Activated naive CD4-positive, alpha-beta T cell treated with anti-CD3 and anti-CD28 coated beads, Interleukin-2, amount 10 ng/mL, durations not matched to agents 7 days and 5 days (primary cell): ENCODE results near the gene ZNF771.
A peak's percentile ranks its signal among the peaks of the same experiment; 100 is the strongest.

Experiments used
- CTCF ChIA-PET: fragments of 350-600 bp; sonication (Branson Sonifier 250); formaldehyde crosslinking; loops from one replicate; lab custom pipeline; 2021; ENCODE audit warnings: antibody characterized with exemption; lab: Charles Lee
- DNase-seq: peaks from one replicate; pipeline ENCODE4 v3.0.0-alpha.2; 2020
- H3K27ac Mint-ChIP-seq: one replicate; pipeline ENCODE4 v1.8.0; 2021; ENCODE audit warnings: mild to moderate bottlenecking, moderate library complexity, mixed read lengths
- H3K27me3 Mint-ChIP-seq: one replicate; pipeline ENCODE4 v1.8.0; 2021; ENCODE audit warnings: mild to moderate bottlenecking, mixed read lengths
- H3K36me3 Mint-ChIP-seq: one replicate; pipeline ENCODE4 v1.8.0; 2021; ENCODE audit warnings: mixed read lengths
- H3K4me1 Mint-ChIP-seq: one replicate; pipeline ENCODE4 v1.8.0; 2021; ENCODE audit warnings: mixed read lengths
- H3K4me3 Mint-ChIP-seq: one replicate; pipeline ENCODE4 v1.8.0; 2021; ENCODE audit warnings: mild to moderate bottlenecking, moderate library complexity, mixed read lengths
- H3K9me3 Mint-ChIP-seq: one replicate; pipeline ENCODE4 v1.8.0; 2021; ENCODE audit warnings: mixed read lengths

Gene ZNF771

DNA sequence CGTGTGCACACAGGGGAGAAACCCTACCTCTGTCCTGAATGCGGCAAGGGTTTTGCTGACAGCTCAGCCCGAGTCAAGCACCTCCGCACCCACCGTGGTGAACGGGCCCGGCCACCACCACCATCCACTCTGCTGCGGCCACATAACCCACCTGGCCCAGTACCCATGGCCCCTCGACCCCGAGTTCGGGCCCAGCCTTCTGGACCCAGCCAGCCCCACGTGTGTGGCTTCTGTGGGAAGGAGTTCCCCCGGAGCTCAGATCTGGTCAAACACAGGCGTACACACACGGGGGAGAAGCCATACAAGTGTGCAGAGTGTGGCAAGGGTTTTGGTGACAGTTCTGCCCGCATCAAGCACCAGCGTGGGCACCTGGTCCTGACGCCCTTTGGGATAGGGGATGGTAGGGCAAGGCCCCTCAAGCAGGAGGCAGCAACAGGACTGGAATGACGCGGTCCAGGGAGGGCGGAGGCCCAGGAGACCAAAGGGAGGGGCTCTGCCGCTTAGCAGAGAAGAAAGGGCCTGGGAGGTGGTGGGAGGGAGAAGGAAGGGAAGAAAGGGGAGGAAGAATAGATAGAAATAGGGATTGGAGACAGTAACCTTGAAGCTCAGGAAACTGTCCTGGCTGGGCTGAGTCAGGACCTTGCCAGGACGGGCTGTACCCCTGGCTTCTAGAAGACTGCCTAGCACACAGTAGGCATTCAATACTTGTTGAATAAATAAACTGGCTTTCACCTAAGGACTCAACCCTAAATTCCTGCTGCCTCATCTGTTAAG is 8.6 kb upstream of the ZNF771 start:
- Mint-ChIP-seq H3K27me3 (peaks cover 24% of the 10 kb centered on the region), H3K36me3 (peaks cover 24% of the 10 kb centered on the region), H3K27ac (no peak overlapping the region), H3K4me1 (peaks cover 48% of the 10 kb centered on the region), H3K9me3 (no peaks in the 10 kb centered on the region), H3K4me3 (peak overlapping the region; percentile 49)
- DNase-seq: no peak
- CTCF ChIA-PET: interaction anchor here (1.6 kb wide), 1 partner anchor 11 kb away, joined by 7 read pairs; no protein-coding TSS in a partner anchor

DNA sequence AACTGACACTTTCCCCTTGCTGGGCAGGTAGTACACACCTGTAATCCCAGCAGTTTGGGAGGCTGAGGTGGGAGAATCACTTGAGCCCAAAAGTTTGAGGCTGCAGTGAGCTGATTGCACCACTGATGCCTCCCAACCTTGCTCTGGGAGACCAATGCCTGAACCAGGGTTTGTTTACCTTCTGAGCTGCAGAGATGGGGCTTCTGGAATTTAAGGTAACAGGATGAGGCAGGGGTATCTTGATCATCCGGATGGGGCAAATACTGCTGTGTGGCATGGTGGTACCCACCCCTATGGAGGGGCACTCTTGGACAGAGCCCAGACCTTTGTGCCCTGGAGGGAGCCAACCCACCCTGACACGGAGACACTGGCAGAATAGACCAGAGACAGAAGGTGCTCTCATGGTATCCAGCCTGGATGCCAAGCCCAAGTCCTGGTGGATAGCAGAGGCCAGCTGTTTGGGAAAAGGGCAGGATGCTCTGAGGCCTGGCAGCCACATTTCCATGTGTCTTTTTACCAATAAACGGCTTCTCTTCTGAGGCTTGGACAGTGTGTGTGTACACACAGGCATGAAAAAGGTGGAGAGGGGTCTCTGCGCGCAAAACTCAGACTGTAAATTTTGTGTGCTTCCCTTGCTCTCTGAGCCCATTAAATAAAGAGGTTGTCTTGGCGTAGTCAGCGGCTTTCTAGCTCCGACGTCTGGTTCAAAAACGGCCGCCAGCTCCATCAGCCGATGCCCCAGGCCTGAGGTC is 7.8 kb upstream of the ZNF771 start:
- no peaks in the 10 kb centered on the region for H3K9me3 Mint-ChIP-seq
- DNase-seq: no peak
- H3K27ac Mint-ChIP-seq: peak overlapping the region; percentile 42
- H3K36me3 Mint-ChIP-seq: peaks cover 24% of the 10 kb centered on the region
- H3K4me1 Mint-ChIP-seq: peaks cover 41% of the 10 kb centered on the region
- peak overlapping the region; percentile 78 for H3K4me3 Mint-ChIP-seq
- CTCF ChIA-PET: interaction anchor here (1.6 kb wide), 1 partner anchor 10 kb away, joined by 7 read pairs; no protein-coding TSS in a partner anchor
- peaks cover 31% of the 10 kb centered on the region for H3K27me3 Mint-ChIP-seq

DNA sequence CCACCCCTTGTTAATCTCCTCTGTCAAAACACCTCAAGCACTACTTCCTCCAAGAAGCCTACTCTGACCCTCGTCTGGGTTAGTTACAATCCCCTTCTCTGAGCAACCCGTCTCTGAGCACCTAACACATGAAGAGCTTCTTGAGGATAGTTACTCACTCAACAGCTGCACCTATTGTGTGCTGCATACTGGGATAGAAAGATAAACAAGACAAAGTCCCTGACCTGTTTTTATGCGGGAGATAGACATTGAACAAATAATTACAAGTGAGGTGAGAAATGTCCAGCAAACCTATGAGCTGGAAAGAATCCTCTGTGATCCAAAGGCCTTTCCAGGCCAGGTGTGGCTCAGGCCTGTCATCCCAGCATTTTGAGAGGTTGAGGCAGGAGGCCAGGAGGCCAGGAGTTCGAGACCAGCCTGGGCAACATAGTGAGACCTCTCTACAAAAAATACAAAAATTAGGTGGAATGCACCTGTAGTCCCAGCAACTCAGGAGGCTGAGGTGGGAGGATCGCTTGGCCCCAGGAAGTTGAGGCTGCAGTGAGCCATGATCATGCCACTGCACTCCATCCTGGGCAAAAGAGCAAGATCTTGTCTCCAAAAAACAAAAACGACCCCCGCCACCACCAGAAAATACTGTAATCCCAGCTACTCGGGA is 5.5 kb upstream of the ZNF771 start:
- no peak for DNase-seq
- Mint-ChIP-seq H3K27ac (no peak overlapping the region), H3K4me3 (peak overlapping the region; percentile 78), H3K27me3 (peaks cover 34% of the 10 kb centered on the region), H3K9me3 (no peaks in the 10 kb centered on the region), H3K4me1 (peaks cover 33% of the 10 kb centered on the region), H3K36me3 (peaks cover 17% of the 10 kb centered on the region)
- CTCF ChIA-PET: interaction anchor here (1.1 kb wide), 1 partner anchor 19 kb away, joined by 4 read pairs; no protein-coding TSS in a partner anchor

DNA sequence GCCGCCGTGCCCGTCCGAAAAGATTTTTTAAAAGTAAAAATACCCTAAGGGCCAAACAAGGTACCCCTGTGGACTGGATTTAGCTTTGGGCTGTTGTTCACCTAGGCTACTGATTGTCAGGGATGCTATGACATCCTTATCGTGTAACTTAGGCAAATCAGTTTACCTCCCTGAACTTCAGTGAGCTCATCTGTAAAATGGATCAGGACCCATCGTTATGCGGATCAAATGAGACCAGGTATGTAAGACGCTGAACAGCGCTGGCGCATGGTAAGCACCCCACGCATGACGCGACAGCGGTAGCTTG is 658 bp upstream of the ZNF771 start:
- CTCF ChIA-PET: interaction anchor here (0.9 to 1.7 kb wide), 8 partner anchors 11 to 314 kb away, joined by 3 to 6 read pairs (median 4); partner anchors contain the start of gene ZNF48
- Mint-ChIP-seq H3K4me3 (peak overlapping the region; percentile 81), H3K4me1 (peaks cover 26% of the 10 kb centered on the region), H3K27me3 (peaks cover 25% of the 10 kb centered on the region), H3K36me3 (peaks cover 2% of the 10 kb centered on the region), H3K9me3 (no peaks in the 10 kb centered on the region), H3K27ac (peak overlapping the region; percentile 88)
- no peak for DNase-seq

DNA sequence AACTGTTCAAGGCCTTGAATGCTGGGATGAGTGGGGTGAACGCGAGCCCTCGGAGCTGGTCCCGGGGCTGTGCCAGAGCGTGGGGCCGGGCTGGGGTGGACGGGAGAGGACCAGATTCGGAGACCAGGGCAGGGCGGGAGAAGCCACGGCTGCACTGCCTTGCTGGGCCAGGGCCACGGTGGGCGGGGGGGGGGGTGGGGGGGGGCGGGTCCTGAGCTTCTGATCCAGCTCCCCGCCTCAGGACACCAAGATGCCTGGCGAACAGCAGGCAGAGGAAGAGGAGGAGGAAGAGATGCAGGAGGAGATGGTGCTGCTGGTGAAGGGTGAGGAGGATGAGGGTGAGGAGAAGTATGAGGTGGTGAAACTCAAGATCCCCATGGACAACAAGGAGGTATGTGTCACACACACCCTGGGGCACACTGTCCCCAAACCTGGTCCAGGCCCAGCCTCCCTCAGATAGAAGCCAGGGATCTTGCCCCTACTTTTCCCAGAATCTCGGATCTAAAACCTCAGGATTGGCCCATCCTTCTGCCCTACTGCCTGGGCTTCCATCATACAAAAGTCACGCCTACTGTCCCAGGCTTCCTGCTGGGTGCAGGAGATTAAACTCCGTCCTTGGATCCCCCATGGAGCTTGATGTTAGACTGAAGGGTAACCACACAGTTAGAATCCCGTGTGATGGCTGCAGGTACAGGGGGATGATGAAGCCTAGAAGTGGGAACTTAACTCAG is 563 bp downstream of the ZNF771 start:
- peak overlapping the region; percentile 71 for H3K27ac Mint-ChIP-seq
- H3K27me3 Mint-ChIP-seq: peaks cover 16% of the 10 kb centered on the region
- no peaks in the 10 kb centered on the region for H3K9me3 Mint-ChIP-seq
- peaks cover 31% of the 10 kb centered on the region for H3K4me1 Mint-ChIP-seq
- peaks cover 8% of the 10 kb centered on the region for H3K36me3 Mint-ChIP-seq
- CTCF ChIA-PET: interaction anchor here (1.0 to 2.5 kb wide), 11 partner anchors 10 to 316 kb away, joined by 3 to 19 read pairs (median 4); partner anchors contain the start of genes TBX6 and ZNF48
- no peak for DNase-seq
- peak overlapping the region; percentile 81 for H3K4me3 Mint-ChIP-seq

DNA sequence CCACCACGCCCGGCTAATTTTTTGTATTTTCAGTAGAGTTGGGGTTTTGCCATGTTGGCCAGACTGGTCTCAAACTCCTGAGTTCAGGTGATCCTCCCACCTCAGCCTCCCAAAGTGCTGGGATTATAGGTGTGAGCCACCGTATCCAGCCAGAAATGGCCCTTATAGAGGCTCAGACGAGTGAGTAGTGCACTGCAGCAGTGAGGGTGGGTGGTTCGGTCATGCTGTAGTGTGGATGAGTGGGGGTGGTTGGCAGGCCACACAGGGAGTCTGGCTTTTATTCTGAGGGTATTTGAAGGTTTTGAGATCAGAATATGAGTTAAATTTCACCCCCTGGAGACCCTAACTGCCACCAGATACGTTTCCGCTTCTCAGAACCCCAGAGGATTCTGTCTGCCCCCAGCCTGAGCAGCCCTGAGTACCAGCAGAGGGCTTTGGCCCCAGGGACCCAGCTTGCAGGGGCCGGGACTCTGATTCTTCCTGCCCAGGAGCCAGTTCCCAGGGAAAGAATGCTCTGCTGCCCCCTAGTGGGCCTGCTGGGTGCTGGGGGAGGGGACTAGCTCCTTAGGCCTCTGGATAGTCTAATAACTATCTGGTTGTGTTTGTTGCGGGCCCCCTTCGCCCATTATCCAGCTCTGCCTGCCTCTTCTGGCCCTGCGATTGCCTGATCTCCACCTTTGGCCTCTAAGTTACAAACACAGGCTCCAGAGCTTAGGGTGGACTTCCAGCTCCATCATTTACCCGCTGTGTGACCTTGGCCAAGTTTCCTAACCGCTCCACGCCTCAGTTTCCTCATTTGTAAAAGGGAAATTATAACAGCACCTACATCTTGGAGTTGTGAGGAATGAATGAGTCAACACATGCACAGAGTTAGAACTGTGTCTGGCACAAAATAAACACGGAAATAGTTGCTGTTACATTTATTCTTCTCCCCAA is 2.0 kb downstream of the ZNF771 start:
- peak; percentile 95 for DNase-seq
- peaks cover 31% of the 10 kb centered on the region for H3K4me1 Mint-ChIP-seq
- H3K9me3 Mint-ChIP-seq: no peaks in the 10 kb centered on the region
- H3K27ac Mint-ChIP-seq: no peak overlapping the region
- H3K4me3 Mint-ChIP-seq: no peak overlapping the region
- H3K36me3 Mint-ChIP-seq: peaks cover 14% of the 10 kb centered on the region
- peaks cover 5% of the 10 kb centered on the region for H3K27me3 Mint-ChIP-seq
- CTCF ChIA-PET: interaction anchor here (0.6 to 2.5 kb wide), 29 partner anchors 9 to 377 kb away, joined by 3 to 19 read pairs (median 4); partner anchors contain the start of genes CD2BP2, TBX6, ZNF48 and ZNF688

DNA sequence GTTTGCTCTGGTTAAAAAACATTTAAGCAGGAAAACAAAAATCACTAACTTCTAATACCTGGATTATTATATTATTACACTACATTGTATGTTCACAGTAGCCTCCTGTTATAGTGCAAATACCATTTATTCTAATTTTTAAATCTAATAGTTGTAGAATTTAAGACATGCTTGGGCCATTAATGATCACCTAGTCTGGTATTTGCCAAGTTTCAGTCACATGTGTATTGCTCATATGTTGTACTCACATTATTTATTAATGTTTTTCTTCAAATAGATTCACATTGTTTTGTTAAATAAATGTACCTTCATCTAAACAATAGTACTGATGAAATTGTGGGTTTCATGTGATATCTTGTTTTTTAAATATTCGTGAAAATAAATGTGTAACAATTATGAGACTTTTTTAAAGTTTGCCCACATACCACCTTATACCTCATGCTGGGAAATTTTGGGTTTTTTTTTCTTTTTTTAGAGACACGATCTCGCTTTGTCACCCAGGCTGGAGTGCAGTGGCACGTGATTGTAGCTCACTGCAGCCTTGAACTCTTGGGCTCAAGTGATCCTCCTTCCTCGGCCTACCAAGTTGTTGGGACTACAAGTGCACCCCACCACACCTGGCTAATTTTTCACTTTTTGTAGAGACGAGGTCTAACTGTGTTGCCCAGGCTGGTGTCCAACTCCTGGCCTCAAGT is 5.9 kb downstream of the ZNF771 start:
- no peak overlapping the region for H3K4me3 Mint-ChIP-seq

DNA sequence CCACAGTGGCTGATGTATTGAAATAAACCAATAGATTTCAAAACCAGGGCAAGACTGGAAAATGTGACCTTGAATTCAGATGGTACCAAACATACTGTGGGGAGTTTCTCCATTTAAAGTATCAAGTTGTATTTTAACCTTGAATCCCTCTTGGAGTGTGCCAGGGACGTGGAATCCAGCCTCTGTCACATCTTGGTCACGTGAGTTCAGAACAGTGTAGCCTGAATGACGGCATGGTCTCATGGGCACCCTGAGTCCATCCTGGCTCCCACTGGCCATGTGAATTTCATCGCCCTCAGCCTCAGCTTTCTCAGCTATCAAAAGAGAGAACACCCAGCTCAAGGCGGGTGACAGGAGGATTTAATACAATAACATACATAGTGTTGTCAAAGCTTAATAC is 6.8 kb downstream of the ZNF771 start:
- Mint-ChIP-seq H3K27ac (no peak overlapping the region), H3K4me1 (peaks cover 37% of the 10 kb centered on the region), H3K9me3 (no peaks in the 10 kb centered on the region), H3K36me3 (peaks cover 16% of the 10 kb centered on the region), H3K27me3 (no peaks in the 10 kb centered on the region), H3K4me3 (no peak overlapping the region)
- CTCF ChIA-PET: interaction anchor here (1.1 to 1.2 kb wide), 2 partner anchors 16 to 202 kb away, joined by 3 to 4 read pairs; partner anchors contain the start of gene DCTPP1
- no peak for DNase-seq

More for the DNA sequence above, 5.9 kb downstream of the ZNF771 start:
- Mint-ChIP-seq H3K27me3 (no peaks in the 10 kb centered on the region), H3K9me3 (no peaks in the 10 kb centered on the region), H3K27ac (no peak overlapping the region), H3K36me3 (peaks cover 16% of the 10 kb centered on the region), H3K4me1 (peaks cover 38% of the 10 kb centered on the region)
- CTCF ChIA-PET: no interaction called here
- DNase-seq: no peak

DNA sequence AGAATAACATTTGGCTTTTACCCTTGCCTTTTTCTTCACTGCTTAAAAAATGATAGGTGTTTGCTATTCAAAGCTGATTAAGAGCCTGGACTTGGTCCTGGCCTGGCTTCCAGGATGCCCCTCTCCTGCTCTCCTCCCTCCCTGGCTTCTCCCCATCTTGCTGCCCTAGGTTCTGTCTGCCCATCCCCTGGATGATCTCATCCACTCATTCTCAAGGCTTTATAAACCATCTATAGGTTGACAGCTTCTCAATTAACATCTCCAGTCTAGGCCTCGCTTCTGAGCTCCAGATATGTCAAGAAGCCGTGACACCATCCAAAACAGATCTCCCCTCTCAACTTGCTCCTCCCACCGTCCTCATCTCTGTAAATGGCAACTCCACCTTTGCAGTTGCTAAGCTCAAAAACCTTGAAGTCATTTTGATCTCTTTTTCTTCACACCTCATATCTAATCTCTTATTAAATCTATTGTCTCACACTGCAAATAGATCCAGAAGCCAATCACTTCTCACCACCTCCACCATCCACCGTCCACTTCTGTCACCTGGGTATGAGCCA is 8.7 kb downstream of the ZNF771 start:
- no peaks in the 10 kb centered on the region for H3K27me3 Mint-ChIP-seq
- peaks cover 24% of the 10 kb centered on the region for H3K36me3 Mint-ChIP-seq
- H3K4me3 Mint-ChIP-seq: peak overlapping the region; percentile 3
- H3K9me3 Mint-ChIP-seq: no peaks in the 10 kb centered on the region
- CTCF ChIA-PET: interaction anchor here (0.7 to 1.3 kb wide), 2 partner anchors 182 to 273 kb away, joined by 3 to 4 read pairs; no protein-coding TSS in a partner anchor
- peaks cover 38% of the 10 kb centered on the region for H3K4me1 Mint-ChIP-seq
- no peak for DNase-seq
- peak overlapping the region; percentile 55 for H3K27ac Mint-ChIP-seq

DNA sequence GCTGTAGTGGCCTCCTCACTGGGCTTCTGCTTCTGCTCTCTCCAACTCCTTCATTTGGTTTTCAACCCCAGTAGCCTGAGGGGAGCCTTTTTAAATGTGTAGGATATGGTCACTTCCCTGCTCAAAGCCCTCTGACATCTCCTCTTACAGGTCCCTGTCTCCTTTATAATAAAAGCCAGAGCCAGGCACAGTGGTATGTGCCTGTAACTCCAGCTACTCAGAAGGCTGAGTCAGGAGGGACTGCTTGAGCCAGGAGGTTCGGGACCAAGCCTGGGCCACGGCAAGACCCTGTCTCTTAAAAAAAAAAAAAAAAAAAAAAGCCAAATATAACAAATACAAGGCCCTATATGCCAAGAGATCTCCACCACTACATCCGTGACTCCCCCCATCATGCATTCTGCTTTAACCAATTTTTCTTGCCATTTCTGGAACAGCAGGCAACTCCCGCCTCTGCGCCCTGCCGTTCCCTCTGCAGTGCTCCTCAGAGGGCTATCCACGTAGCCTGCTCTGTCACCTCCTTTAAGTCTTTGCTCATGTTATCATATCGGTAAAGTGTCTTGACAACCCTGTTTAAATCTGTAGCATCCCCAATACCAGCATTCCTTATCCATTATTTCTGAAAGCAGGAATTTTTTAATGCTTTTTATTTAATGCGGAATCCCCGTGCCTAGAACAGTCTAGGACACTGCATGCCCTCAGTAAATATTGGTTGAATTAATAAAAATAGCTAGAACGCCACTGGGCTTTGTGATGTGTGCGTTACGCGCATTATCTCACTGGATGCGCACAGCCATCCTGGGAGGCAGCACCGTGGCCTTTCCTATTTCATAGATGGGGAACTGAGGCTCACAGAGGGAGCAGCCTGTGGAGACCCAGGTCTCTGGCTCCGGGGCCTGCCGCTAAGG is 9.5 kb downstream of the ZNF771 start:
- Mint-ChIP-seq H3K4me1 (peaks cover 39% of the 10 kb centered on the region), H3K9me3 (no peaks in the 10 kb centered on the region), H3K4me3 (peak overlapping the region; percentile 45), H3K27ac (peak overlapping the region; percentile 45), H3K27me3 (no peaks in the 10 kb centered on the region), H3K36me3 (peaks cover 28% of the 10 kb centered on the region)
- CTCF ChIA-PET: interaction anchor here (0.7 to 1.4 kb wide), 5 partner anchors 7 to 274 kb away, joined by 3 to 14 read pairs (median 4); partner anchors contain the start of genes DCTPP1 and ZNF771
- no peak for DNase-seq
